Measurements from ENCODE around the gene UBXN4. TPM values are rescaled to one million over a fixed set of nuclear protein-coding genes. Genes with fewer than 3 reads are reported as not detected.

The UBXN4 gene
- total RNA-seq, 3 donors from 2014 or later, result 70.2 to 101 (median 89.1) TPM

DNA sequence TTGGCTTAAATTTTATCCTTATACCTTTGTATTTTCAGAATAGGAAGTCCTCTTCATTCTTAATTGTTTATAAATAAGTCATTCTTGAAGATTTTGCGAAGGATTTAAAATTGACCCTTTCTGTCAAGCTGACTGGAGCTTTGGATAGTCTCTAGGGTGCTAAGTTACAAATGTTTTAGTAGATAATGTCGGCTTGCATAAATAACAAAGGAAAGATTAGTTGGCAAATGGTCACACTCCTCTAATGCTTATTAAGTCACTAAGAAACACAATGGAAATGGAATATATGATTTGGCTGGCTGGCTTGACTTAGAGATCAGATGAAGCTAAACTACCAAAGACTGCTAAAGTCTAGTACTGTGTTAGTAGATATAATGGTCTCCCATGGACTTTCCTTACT lies 40.6 kb downstream of the UBXN4 start:
- Histone ChIP-seq H3K27ac (no peak overlapping the region), H3K9me3 (peaks cover 0 to 4% of the 10 kb centered on the region in 2 donors), H3K36me3 (peaks cover 13% of the 10 kb centered on the region), H3K4me3 (no peak overlapping the region), H3K4me1 (no peaks in the 10 kb centered on the region), H3K27me3 (no peaks in the 10 kb centered on the region)
- no peak for TF ChIP-seq CTCF (IDR thresholded peaks at IDR 0.05)
- TF ChIP-seq POLR2A (IDR thresholded peaks at IDR 0.05), result no peak
- TF ChIP-seq POLR2AphosphoS5 (IDR thresholded peaks at IDR 0.05), result no peak
- no peak for DNase-seq (ENCODE audit: low spot score in 2 of 2)
- intact Hi-C loops (cut with DNase I; ENCODE audit: low total_unique reads), result no loop called here

GRCh38 chr2:135783439-135783838 lies 41.8 kb downstream of the UBXN4 start:
- intact Hi-C loops (cut with DNase I; ENCODE audit: low total_unique reads), result no loop called here
- no peak for TF ChIP-seq CTCF (IDR thresholded peaks at IDR 0.05)
- TF ChIP-seq POLR2AphosphoS5 (IDR thresholded peaks at IDR 0.05), result no peak
- TF ChIP-seq POLR2A (IDR thresholded peaks at IDR 0.05), result no peak
- no peak overlapping the region for H3K4me3 ChIP-seq
- H3K27ac ChIP-seq, result no peak overlapping the region
- H3K36me3 ChIP-seq, result peaks cover 12% of the 10 kb centered on the region
- no peak for DNase-seq (ENCODE audit: low spot score in 2 of 2)
- no peaks in the 10 kb centered on the region for H3K27me3 ChIP-seq
- H3K9me3 ChIP-seq, result peaks cover 0 to 4% of the 10 kb centered on the region in 2 donors
- no peaks in the 10 kb centered on the region for H3K4me1 ChIP-seq

- TF ChIP-seq POLR2A (IDR thresholded peaks at IDR 0.05), result no peak
- no peak for TF ChIP-seq POLR2AphosphoS5 (IDR thresholded peaks at IDR 0.05)
- no peak for TF ChIP-seq CTCF (IDR thresholded peaks at IDR 0.05)
- Histone ChIP-seq H3K27ac (no peak overlapping the region), H3K9me3 (peaks cover 0 to 4% of the 10 kb centered on the region in 2 donors), H3K36me3 (no peaks in the 10 kb centered on the region), H3K27me3 (no peaks in the 10 kb centered on the region), H3K4me1 (no peaks in the 10 kb centered on the region), H3K4me3 (no peak overlapping the region)
- intact Hi-C loops (cut with DNase I; ENCODE audit: low total_unique reads), result no loop called here
- no peak for DNase-seq (ENCODE audit: low spot score in 2 of 2)
These were observed 43.4 kb downstream of the UBXN4 start for GRCh38 chr2:135785032-135785431.

- no peak overlapping the region for H3K27ac ChIP-seq
- H3K36me3 ChIP-seq, result no peaks in the 10 kb centered on the region
- H3K4me3 ChIP-seq, result no peak overlapping the region
- peaks cover 0 to 4% of the 10 kb centered on the region in 2 donors for H3K9me3 ChIP-seq
- no peaks in the 10 kb centered on the region for H3K27me3 ChIP-seq
- TF ChIP-seq POLR2A (IDR thresholded peaks at IDR 0.05) (no peak), CTCF (IDR thresholded peaks at IDR 0.05) (no peak), POLR2AphosphoS5 (IDR thresholded peaks at IDR 0.05) (no peak)
- no peaks in the 10 kb centered on the region for H3K4me1 ChIP-seq
- DNase-seq (ENCODE audit: low spot score in 2 of 2), result no peak
- intact Hi-C loops (cut with DNase I; ENCODE audit: low total_unique reads), result no loop called here
These were observed 45.2 kb downstream of the UBXN4 start for GRCh38 chr2:135786823-135787222.

DNA sequence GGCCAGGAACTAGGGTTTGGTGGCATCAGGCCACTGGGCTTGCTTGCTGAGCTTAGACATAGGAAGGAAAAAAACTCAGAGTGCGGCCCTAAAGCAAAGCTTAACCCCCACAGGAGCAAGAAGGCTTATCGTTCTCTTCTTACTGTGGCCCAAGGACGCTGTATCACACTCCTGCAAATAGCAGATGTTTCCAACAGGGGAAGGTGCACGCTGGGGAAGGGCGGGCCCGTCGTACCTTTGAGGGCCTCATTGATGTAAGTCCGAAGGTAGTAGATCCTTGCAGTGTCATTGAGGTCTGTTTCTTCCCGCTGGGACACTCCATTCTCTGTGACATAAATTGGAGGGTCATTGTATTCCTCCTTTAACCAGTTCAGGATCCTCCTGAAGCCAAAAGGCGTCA lies 48.8 kb downstream of the UBXN4 start:
- DNase-seq (ENCODE audit: low spot score in 2 of 2), result no peak
- intact Hi-C loops (cut with DNase I; ENCODE audit: low total_unique reads), result no loop called here
- TF ChIP-seq POLR2A (IDR thresholded peaks at IDR 0.05), result no peak
- TF ChIP-seq CTCF (IDR thresholded peaks at IDR 0.05), result no peak
- TF ChIP-seq POLR2AphosphoS5 (IDR thresholded peaks at IDR 0.05), result no peak
- Histone ChIP-seq H3K27me3 (no peaks in the 10 kb centered on the region), H3K4me3 (no peak overlapping the region), H3K4me1 (no peaks in the 10 kb centered on the region), H3K36me3 (no peaks in the 10 kb centered on the region), H3K27ac (no peak overlapping the region), H3K9me3 (peaks cover 0 to 4% of the 10 kb centered on the region in 2 donors)
